Pancreas (tissue), 10 donors: Measurements from ENCODE around the gene S1PR3. TPM values are rescaled to one million over a fixed set of nuclear protein-coding genes. Genes with fewer than 3 reads are reported as not detected.

Experiments used
- ATAC-seq, 4 donors: fragments of 200-7000 bp; cut with Tn5 transposase; one replicate each; pipeline versions ENCODE4 v1.8.0 to v1.9.1; 2020; ENCODE audit warnings: mild to moderate bottlenecking in 4 of 4, moderate library complexity in 4 of 4
- DNase-seq, 6 donors: peaks; one replicate each; pipeline ENCODE4 v3.0.0-alpha.2; 2020
- FAIRE-seq: peaks from 2 replicates; lab custom pipeline; 2012; peaks lifted over from hg19 to GRCh38; lab: Jason Lieb, UNC
- H3K27ac ChIP-seq, 4 donors: fragments of 200-600 bp; sonication (generic); 1 replicate in 3 of 4; 2 replicates in 1 of 4; pipeline versions ENCODE4 v1.5.0 to v1.8.0; 2020
- H3K27me3 ChIP-seq, 4 donors: fragments of 200-600 bp; one replicate each; pipeline ENCODE4 v1.8.0; 2021
- H3K36me3 ChIP-seq, 3 donors: fragments of 200-600 bp; sonication (generic) in 1 of 3; one replicate each; pipeline versions ENCODE4 v1.5.0 to v1.8.0; 2020 to 2021
- H3K4me1 ChIP-seq, 3 donors: fragments of 200-600 bp; one replicate each; pipeline ENCODE4 v1.8.0; 2021
- H3K4me3 ChIP-seq, 4 donors: fragments of 200-600 bp; sonication (generic) in 2 of 4; one replicate each; pipeline versions ENCODE4 v1.5.0 to v1.8.0; 2020 to 2021
- H3K9me3 ChIP-seq, 4 donors: fragments of 200-600 bp; one replicate each; pipeline ENCODE4 v1.8.0; 2021
- CTCF ChIP-seq, 4 donors: fragments of 200-600 bp; sonication (generic) in 3 of 4; IDR thresholded peaks; one replicate each; pipeline versions ENCODE4 v1.5.0 to v1.8.0; 2021; ENCODE audit warnings: antibody characterized with exemption in 4 of 4
- WGBS, 2 donors: extraction: QIAGEN DNeasy Blood & Tissue Kit; methylation state at CpG; one replicate each; pipeline ENCODE4 v1.1.7; 2013; 5-methylcytosine and 5-hydroxymethylcytosine counted together
- intact Hi-C, 3 donors: fragments of 100-400 bp; cut with DNase I; formaldehyde crosslinking; loops; one replicate each; pipeline versions ENCODE4 v1.11.1 to v1.14.2; 2022
- polyA plus RNA-seq, 2 donors: library from polyadenylated mRNA; stranded (reverse); fragments of 200-250 nt; gene quantifications; one replicate each; pipeline ENCODE4 v1.2.3, GENCODE V29; 2013
- total RNA-seq, 6 donors: library from RNA; stranded (reverse); fragmentation: NEBNext Ultra II Directional in 4 of 6; extraction: Animal tissue kit (Norgen Biotek cat#: 25700) in 4 of 6; gene quantifications; one replicate each; pipeline versions ENCODE4 v1.2.1 to v1.2.4, GENCODE V29; 2021 to 2023
- donor health status: healthy with polysubstance abuse.
- donor health status: DM: no; HTN: no; CAD: no; lungs with moderate emphysema.
- donor health status: DM: no; HTN: no; CAD: no.
- donor health status: control.
- donor health status: control.
- donor health status: Bipolar disorder and iron deficiency.
- donor health status: DM: yes; HTN: yes; CAD: no.
- donor health status: DM: no; HTN: no; CAD: no.
- donor health status: DM: no; HTN: no; CAD: no.
- donor health status: DM: yes; HTN: yes; CAD: no.

Gene S1PR3
- total and polyA plus RNA-seq, 8 donors = 1.4 to 4.1 (median 2.2) TPM

DNA sequence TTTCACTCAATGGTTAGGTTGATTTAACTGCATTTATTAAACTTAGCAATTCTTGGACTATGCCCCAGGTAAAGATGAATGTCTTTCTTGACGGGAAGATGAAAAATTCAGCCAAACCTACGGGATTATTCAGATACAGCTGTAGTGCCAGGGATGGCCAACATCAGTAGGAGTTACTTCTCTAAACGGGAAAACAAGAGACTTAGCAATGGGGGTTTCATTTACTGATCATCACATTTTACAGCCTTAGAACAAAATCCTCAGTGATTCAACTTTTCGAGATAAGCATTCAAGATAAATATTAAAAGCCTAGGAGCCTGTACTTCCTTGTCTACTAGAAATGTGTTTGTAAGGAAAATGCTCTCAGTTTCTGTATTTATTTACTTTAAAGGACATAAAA lies 46.1 kb downstream of the S1PR3 start:
- 61 to 65% methylated on average over 4 of the region's 4 CpGs for WGBS, 2 donors
- Histone ChIP-seq H3K4me1 (no peaks in the 10 kb centered on the region), H3K27ac (no peak overlapping the region), H3K4me3 (no peak overlapping the region), H3K9me3 (no peaks in the 10 kb centered on the region), H3K36me3 (no peaks in the 10 kb centered on the region), H3K27me3 (no peaks in the 10 kb centered on the region)
- no peak for ATAC-seq
- FAIRE-seq = no peak
- TF ChIP-seq CTCF (IDR thresholded peaks at IDR 0.05) = no peak
- DNase-seq = no peak
- intact Hi-C loops = no loop called here

DNA sequence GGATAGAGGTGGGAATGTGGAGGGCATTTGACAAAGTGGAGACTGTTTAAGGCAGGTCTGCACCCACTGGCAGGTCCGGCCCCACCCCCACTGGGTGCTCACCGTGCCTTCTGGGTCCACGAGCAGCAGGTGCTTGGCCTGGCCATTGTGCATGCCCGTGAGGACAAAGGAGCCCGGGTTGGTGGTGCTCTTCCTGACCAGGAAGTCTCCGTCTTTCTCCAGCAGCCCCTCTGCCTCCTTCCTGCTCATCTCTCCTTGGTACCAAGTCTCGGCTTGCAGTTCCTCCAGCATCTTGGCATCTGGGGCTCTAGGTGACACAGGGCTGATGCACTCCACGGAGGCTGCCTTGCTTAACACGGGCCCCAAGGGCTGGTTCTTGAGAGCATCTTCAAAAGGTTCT lies 46.6 kb downstream of the S1PR3 start:
- intact Hi-C loops = no loop called here
- FAIRE-seq (no peak), ATAC-seq (no peak), DNase-seq (no peak)
- TF ChIP-seq CTCF (IDR thresholded peaks at IDR 0.05) = no peak
- H3K4me3 ChIP-seq = no peak overlapping the region
- H3K27ac ChIP-seq = no peak overlapping the region
- H3K27me3 ChIP-seq = no peaks in the 10 kb centered on the region
- no peaks in the 10 kb centered on the region for H3K4me1 ChIP-seq
- no peaks in the 10 kb centered on the region for H3K36me3 ChIP-seq
- WGBS, 2 donors = 86 to 88% methylated on average over 9 of the region's 9 CpGs
- no peaks in the 10 kb centered on the region for H3K9me3 ChIP-seq

- intact Hi-C loops = no loop called here
- DNase-seq = no peak
- H3K4me3 ChIP-seq = no peak overlapping the region
- peak in 1 of 4 donors; percentile 71 for ATAC-seq
- H3K27me3 ChIP-seq = no peaks in the 10 kb centered on the region
- H3K9me3 ChIP-seq = no peaks in the 10 kb centered on the region
- 81 to 86% methylated on average over 5 of the region's 5 CpGs for WGBS, 2 donors
- H3K4me1 ChIP-seq = no peaks in the 10 kb centered on the region
- no peak overlapping the region for H3K27ac ChIP-seq
- no peak for TF ChIP-seq CTCF (IDR thresholded peaks at IDR 0.05)
- no peak for FAIRE-seq
- H3K36me3 ChIP-seq = no peaks in the 10 kb centered on the region
These were observed 47.3 kb downstream of the S1PR3 start for GRCh38 chr9:89038382-89039103.

GRCh38 chr9:89039104-89039465 lies 47.8 kb downstream of the S1PR3 start:
- Histone ChIP-seq H3K9me3 (no peaks in the 10 kb centered on the region), H3K27ac (no peak overlapping the region), H3K4me3 (no peak overlapping the region), H3K4me1 (no peaks in the 10 kb centered on the region), H3K36me3 (no peaks in the 10 kb centered on the region), H3K27me3 (no peaks in the 10 kb centered on the region)
- intact Hi-C loops = no loop called here
- DNase-seq = no peak
- WGBS, 2 donors = 92 to 95% methylated on average over 4 of the region's 4 CpGs
- no peak for ATAC-seq
- FAIRE-seq = no peak
- no peak for TF ChIP-seq CTCF (IDR thresholded peaks at IDR 0.05)

DNA sequence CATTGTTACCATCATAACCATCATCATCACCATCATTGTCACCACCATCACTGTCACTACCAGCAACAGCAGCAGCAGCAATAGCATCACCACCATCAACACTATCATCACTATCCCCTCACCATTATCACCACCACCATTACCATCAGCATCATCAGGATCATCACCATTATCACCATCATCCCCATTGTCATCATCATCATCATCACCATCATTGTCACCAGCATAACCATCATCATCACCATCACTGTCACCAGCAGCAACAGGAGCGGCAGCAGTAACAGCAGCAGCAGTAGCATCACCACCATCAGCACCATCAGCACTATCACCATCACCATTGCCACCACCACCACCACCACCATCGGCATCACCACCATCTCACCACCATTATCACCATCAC lies 48.4 kb downstream of the S1PR3 start:
- WGBS, 2 donors = 91 to 94% methylated on average over 2 of the region's 2 CpGs
- intact Hi-C loops = no loop called here
- DNase-seq (no peak), FAIRE-seq (no peak), ATAC-seq (no peak)
- no peak for TF ChIP-seq CTCF (IDR thresholded peaks at IDR 0.05)
- Histone ChIP-seq H3K4me1 (no peaks in the 10 kb centered on the region), H3K36me3 (no peaks in the 10 kb centered on the region), H3K27me3 (no peaks in the 10 kb centered on the region), H3K9me3 (no peaks in the 10 kb centered on the region), H3K4me3 (no peak overlapping the region), H3K27ac (no peak overlapping the region)
